HCT116 (cell line): ENCODE results near the gene OLFML1.

Experiments
- CBX3 ChIP-seq: IDR thresholded peaks from 2 replicates; pipeline ENCODE4 v1.6.1; 2012; ENCODE audit warnings: low read depth
- RAD21 ChIP-seq: IDR thresholded peaks from 2 replicates; pipeline ENCODE4 v1.6.1; 2012; ENCODE audit warnings: low read depth, mild to moderate bottlenecking
- TF ChIP-seq, protein P1 (sequence below), 3 experiments: fragments of 200-600 bp in 1 of 3; sonication (generic) in 1 of 3; IDR thresholded peaks in 2 of 3; conservative IDR thresholded peaks in 1 of 3; 2 replicates each; pipeline ENCODE4 v1.5.1; 2012 to 2017; ENCODE audit warnings: low read depth in 2 of 3, low read length in 2 of 3, antibody characterized with exemption in 1 of 3, borderline replicate concordance in 1 of 3, control low read depth in 1 of 3, mild to moderate bottlenecking in 1 of 3, mixed read lengths in 1 of 3, mixed run types in 1 of 3, moderate library complexity in 1 of 3; ENCODE audit not compliant: insufficient read depth in 1 of 3

DNA sequence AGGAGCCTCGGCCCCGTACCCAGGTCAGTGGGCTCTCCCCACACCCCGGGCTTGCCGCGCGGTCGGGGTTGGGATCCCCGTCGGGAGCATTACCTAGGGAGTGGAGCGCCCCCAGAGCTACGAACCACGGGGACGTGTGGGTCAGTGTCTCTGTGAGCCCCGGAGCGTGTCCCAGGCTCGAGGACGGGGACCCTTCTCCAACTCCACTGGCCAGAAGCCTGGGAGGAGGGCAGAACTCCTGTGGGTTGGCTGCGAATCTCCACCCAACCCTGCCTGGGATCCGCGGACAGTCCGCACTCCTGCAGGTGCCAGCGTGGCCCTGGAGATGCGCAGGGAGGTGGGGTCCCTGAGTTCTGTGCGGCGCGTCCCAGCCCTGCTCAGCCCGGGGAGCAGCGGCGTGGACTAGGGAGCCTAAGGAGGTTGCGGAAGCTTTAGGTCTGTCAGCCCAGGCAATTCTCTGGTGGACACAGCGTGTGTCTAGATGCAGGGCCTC is 28.8 kb downstream of the OLFML1 start:
- TF ChIP-seq, protein P1, sequence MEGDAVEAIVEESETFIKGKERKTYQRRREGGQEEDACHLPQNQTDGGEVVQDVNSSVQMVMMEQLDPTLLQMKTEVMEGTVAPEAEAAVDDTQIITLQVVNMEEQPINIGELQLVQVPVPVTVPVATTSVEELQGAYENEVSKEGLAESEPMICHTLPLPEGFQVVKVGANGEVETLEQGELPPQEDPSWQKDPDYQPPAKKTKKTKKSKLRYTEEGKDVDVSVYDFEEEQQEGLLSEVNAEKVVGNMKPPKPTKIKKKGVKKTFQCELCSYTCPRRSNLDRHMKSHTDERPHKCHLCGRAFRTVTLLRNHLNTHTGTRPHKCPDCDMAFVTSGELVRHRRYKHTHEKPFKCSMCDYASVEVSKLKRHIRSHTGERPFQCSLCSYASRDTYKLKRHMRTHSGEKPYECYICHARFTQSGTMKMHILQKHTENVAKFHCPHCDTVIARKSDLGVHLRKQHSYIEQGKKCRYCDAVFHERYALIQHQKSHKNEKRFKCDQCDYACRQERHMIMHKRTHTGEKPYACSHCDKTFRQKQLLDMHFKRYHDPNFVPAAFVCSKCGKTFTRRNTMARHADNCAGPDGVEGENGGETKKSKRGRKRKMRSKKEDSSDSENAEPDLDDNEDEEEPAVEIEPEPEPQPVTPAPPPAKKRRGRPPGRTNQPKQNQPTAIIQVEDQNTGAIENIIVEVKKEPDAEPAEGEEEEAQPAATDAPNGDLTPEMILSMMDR (IDR thresholded peaks at IDR 0.05 in 2 of 3, conservative IDR thresholded peaks at IDR 0.05 in 1 of 3; ENCODE audit: borderline replicate concordance in 1 of 3, insufficient read depth in 1 of 3, low read depth in 2 of 3, low read length in 2 of 3) = no peak
- no peak for TF ChIP-seq CBX3
- TF ChIP-seq RAD21 = no peak
